B cell (primary cell): ENCODE data around the gene DHRS7B. TPM values are rescaled to one million over a fixed set of nuclear protein-coding genes. Genes with fewer than 3 reads are reported as not detected.
"Not testable (repeated sequence)": the region's sequence is repeated elsewhere in the genome, so short reads cannot be mapped to it uniquely, and the experiment has no call there.

Experiments
- ATAC-seq: fragments of 200-7000 bp; cut with Tn5 transposase; one replicate; pipeline ENCODE4 v1.10.0; 2021; ENCODE audit warnings: low read depth, mild to moderate bottlenecking, moderate number of reproducible peaks, moderate library complexity
- CTCF ChIA-PET: fragments of 350-600 bp; sonication (Branson Sonifier 250); formaldehyde crosslinking; loops from one replicate; lab custom pipeline; 2021; ENCODE audit warnings: antibody characterized with exemption, inconsistent platforms; lab: Charles Lee
- POLR2A ChIA-PET: fragments of 350-600 bp; sonication (Branson Sonifier 250); formaldehyde crosslinking; loops from one replicate; lab custom pipeline; 2021; ENCODE audit warnings: antibody characterized with exemption; lab: Charles Lee
- DNase-seq: peaks from one replicate; pipeline ENCODE4 v3.0.0; 2013
- H2AFZ ChIP-seq: 2 replicates; pipeline ENCODE4 v1.6.1; 2012; ENCODE audit warnings: mild to moderate bottlenecking, low read depth, low read length; ENCODE audit not compliant: insufficient read depth, poor library complexity, severe bottlenecking
- H3K27ac ChIP-seq, 2 donors: 1 replicate in 1 of 2; 2 replicates in 1 of 2; pipeline ENCODE4 v1.5.1; 2012 to 2013; ENCODE audit warnings: low read length in 2 of 2, mild to moderate bottlenecking in 2 of 2, moderate library complexity in 1 of 2
- H3K27me3 ChIP-seq, 4 experiments: fragments of 200-600 bp in 1 of 4; sonication (generic) in 1 of 4; replicated peaks in 1 of 4; 1 replicate in 2 of 4; 2 replicates in 2 of 4; pipeline versions ENCODE4 v1.6.1 to v1.7.0; 2013 to 2016; ENCODE audit warnings: low read length in 3 of 4, mild to moderate bottlenecking in 2 of 4, mixed read lengths in 1 of 4, moderate library complexity in 1 of 4; ENCODE audit not compliant: insufficient read depth in 4 of 4, control insufficient read depth in 3 of 4; ENCODE audit errors: control extremely low read depth in 1 of 4
- H3K36me3 ChIP-seq, 2 experiments: replicated peaks in 1 of 2; 1 replicate in 1 of 2; 2 replicates in 1 of 2; pipeline versions ENCODE4 v1.6.1 to v1.7.1; 2013; ENCODE audit warnings: low read length in 1 of 2; ENCODE audit not compliant: insufficient read depth in 2 of 2, control insufficient read depth in 1 of 2; ENCODE audit errors: control extremely low read depth in 1 of 2, extremely low read depth in 1 of 2
- H3K4me1 ChIP-seq, 2 donors: fragments of 200-600 bp in 1 of 2; sonication (generic) in 1 of 2; 1 replicate in 1 of 2; 2 replicates in 1 of 2; pipeline versions ENCODE4 v1.5.1 to v1.6.1; 2013 to 2017; ENCODE audit warnings: low read length in 2 of 2; ENCODE audit not compliant: control insufficient read depth in 2 of 2, insufficient read depth in 2 of 2
- H3K4me2 ChIP-seq: replicated peaks from 2 replicates; pipeline ENCODE3; 2012; ENCODE audit warnings: mild to moderate bottlenecking, low read depth, low read length; ENCODE audit not compliant: poor library complexity, severe bottlenecking
- H3K4me3 ChIP-seq, 5 experiments: fragments of 200-600 bp in 1 of 5; sonication (generic) in 1 of 5; 1 replicate in 3 of 5; 2 replicates in 2 of 5; pipeline versions ENCODE4 v1.5.1 to v1.7.0; 2011 to 2016; ENCODE audit warnings: low read length in 4 of 5, mild to moderate bottlenecking in 4 of 5, low read depth in 2 of 5, control low read depth in 1 of 5, moderate library complexity in 1 of 5; ENCODE audit not compliant: insufficient read depth in 1 of 5; ENCODE audit errors: control extremely low read depth in 1 of 5, extremely low read depth in 1 of 5
- H3K79me2 ChIP-seq: fragments of 200-600 bp; sonication (generic); one replicate; pipeline ENCODE4 v1.6.0; 2016; ENCODE audit warnings: low read length; ENCODE audit not compliant: control insufficient read depth, insufficient read depth
- H3K9ac ChIP-seq: fragments of 200-600 bp; sonication (generic); 2 replicates; pipeline ENCODE4 v1.6.1; 2017; ENCODE audit warnings: mild to moderate bottlenecking, low read length, moderate library complexity
- H3K9me3 ChIP-seq, 3 donors: one replicate each; pipeline versions ENCODE4 v1.6.1 to v1.7.1; 2013; ENCODE audit warnings: low read length in 2 of 3; ENCODE audit not compliant: control insufficient read depth in 2 of 3, insufficient read depth in 1 of 3; ENCODE audit errors: control extremely low read depth in 1 of 3
- H4K20me1 ChIP-seq: 2 replicates; pipeline ENCODE4 v1.6.0; 2012; ENCODE audit warnings: mild to moderate bottlenecking, low read length; ENCODE audit not compliant: insufficient read depth, control insufficient read depth, poor library complexity, severe bottlenecking
- H3K27ac Mint-ChIP-seq: one replicate; pipeline ENCODE4 v1.8.0; 2021; ENCODE audit warnings: mixed read lengths
- H3K27me3 Mint-ChIP-seq: one replicate; pipeline ENCODE4 v1.8.0; 2021; ENCODE audit warnings: mixed read lengths
- H3K4me1 Mint-ChIP-seq: one replicate; pipeline ENCODE4 v1.8.0; 2021; ENCODE audit warnings: mixed read lengths
- H3K4me3 Mint-ChIP-seq: one replicate; pipeline ENCODE4 v1.8.0; 2021; ENCODE audit warnings: mixed read lengths
- H3K9me3 Mint-ChIP-seq: one replicate; pipeline ENCODE4 v1.8.0; 2022; ENCODE audit warnings: mixed read lengths; ENCODE audit not compliant: insufficient read depth
- EZH2 ChIP-seq: IDR thresholded peaks from 2 replicates; pipeline ENCODE4 v1.6.1; 2012; ENCODE audit warnings: borderline replicate concordance, low read depth, mild to moderate bottlenecking, moderate library complexity, low read length; ENCODE audit not compliant: insufficient read depth, poor library complexity, severe bottlenecking
- WGBS: methylation state at CpG from one replicate; pipeline ENCODE4 v1.1.5; 2013; ENCODE audit warnings: missing lambda C conversion rate; ENCODE audit not compliant: insufficient coverage; 5-methylcytosine and 5-hydroxymethylcytosine counted together
- intact Hi-C: fragments of 100-400 bp; cut with micrococcal nuclease; formaldehyde crosslinking; loops from one replicate; pipeline ENCODE4 v1.10.0; 2022
- polyA plus RNA-seq: library from polyadenylated mRNA; depleted of rRNA; stranded (reverse); fragments of >200 nt; gene quantifications from 2 replicates; pipeline ENCODE4 v1.2.3, GENCODE V29; 2012
- total RNA-seq, 2 donors: library from RNA; stranded (reverse); fragments of 120-200 nt in 1 of 2; gene quantifications; 1 replicate in 1 of 2; 2 replicates in 1 of 2; pipeline versions ENCODE4 v1.2.3 to v1.2.4, GENCODE V29; 2013 to 2022
- TF ChIP-seq, protein P1 (sequence below): fragments of 200-600 bp; IDR thresholded peaks from one replicate; pipeline ENCODE4 v1.8.0; 2022; ENCODE audit warnings: antibody characterized with exemption, mild to moderate bottlenecking

The DHRS7B gene
- total and polyA plus RNA-seq, 2 donors (not counting 1 experiment from before 2014, with no cell fraction given): 8.2 to 13.4 TPM

GRCh38 chr17:21218831-21219380, 92.1 kb downstream of the DHRS7B start:
- ChIA-PET CTCF (no interaction called here), POLR2A (no interaction called here)
- Mint-ChIP-seq H3K27me3 (no peaks in the 10 kb centered on the region), H3K9me3 (no peaks in the 10 kb centered on the region), H3K4me3 (no peak overlapping the region), H3K27ac (no peak overlapping the region), H3K4me1 (peaks cover 16% of the 10 kb centered on the region)
- Histone ChIP-seq H3K9ac (no peak overlapping the region), H3K9me3 (peaks cover 0 to 8% (median 0%) of the 10 kb centered on the region in 3 donors), H3K4me2 (no peak overlapping the region), H3K36me3 (peaks cover 0 to 4% of the 10 kb centered on the region in 2 experiments), H3K4me1 (peaks cover 6 to 9% of the 10 kb centered on the region in 2 donors), H3K27me3 (no peaks in the 10 kb centered on the region), H3K27ac (no peak overlapping the region), H2AFZ (no peak overlapping the region), H3K4me3 (no peak overlapping the region), H4K20me1 (peaks cover 2% of the 10 kb centered on the region), H3K79me2 (peaks cover 38% of the 10 kb centered on the region)
- no peak for TF ChIP-seq EZH2
- TF ChIP-seq, protein P1, sequence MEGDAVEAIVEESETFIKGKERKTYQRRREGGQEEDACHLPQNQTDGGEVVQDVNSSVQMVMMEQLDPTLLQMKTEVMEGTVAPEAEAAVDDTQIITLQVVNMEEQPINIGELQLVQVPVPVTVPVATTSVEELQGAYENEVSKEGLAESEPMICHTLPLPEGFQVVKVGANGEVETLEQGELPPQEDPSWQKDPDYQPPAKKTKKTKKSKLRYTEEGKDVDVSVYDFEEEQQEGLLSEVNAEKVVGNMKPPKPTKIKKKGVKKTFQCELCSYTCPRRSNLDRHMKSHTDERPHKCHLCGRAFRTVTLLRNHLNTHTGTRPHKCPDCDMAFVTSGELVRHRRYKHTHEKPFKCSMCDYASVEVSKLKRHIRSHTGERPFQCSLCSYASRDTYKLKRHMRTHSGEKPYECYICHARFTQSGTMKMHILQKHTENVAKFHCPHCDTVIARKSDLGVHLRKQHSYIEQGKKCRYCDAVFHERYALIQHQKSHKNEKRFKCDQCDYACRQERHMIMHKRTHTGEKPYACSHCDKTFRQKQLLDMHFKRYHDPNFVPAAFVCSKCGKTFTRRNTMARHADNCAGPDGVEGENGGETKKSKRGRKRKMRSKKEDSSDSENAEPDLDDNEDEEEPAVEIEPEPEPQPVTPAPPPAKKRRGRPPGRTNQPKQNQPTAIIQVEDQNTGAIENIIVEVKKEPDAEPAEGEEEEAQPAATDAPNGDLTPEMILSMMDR: no peak
- no peak for ATAC-seq
- intact Hi-C loops: no loop called here
- no peak for DNase-seq
- 92% methylated on average over 2 of the region's 3 CpGs for WGBS

DNA sequence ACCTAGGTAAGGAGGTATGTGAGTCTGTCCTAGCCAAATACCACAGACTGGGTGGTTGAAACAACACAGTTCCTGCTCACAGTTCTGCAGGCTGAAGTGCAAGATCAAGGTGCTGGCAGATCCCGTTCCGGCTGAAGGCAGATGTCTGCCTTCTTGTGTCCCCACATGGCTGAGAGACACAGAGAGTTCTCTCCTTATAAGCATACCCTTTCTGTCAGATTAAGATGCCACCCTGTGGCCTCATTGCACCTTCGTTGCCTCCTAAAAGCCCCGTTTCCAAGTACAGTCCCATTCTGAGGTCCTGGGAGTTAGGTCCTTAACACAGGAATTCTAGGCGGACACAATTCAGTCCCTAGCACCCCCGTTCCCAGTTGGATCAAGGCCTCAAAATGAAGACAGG, 96.3 kb downstream of the DHRS7B start:
- Histone ChIP-seq H3K4me1 (no peaks in the 10 kb centered on the region), H3K9ac (no peak overlapping the region), H3K79me2 (peaks cover 8% of the 10 kb centered on the region), H3K9me3 (peaks cover 0 to 8% (median 0%) of the 10 kb centered on the region in 3 donors), H3K27ac (no peak overlapping the region), H3K36me3 (peaks cover 0 to 4% of the 10 kb centered on the region in 2 experiments), H3K4me2 (no peak overlapping the region), H3K4me3 (no peak overlapping the region), H2AFZ (no peak overlapping the region), H4K20me1 (no peaks in the 10 kb centered on the region), H3K27me3 (no peaks in the 10 kb centered on the region)
- POLR2A ChIA-PET: no interaction called here
- CTCF ChIA-PET: no interaction called here
- ATAC-seq: no peak
- no peak for DNase-seq
- H3K4me3 Mint-ChIP-seq: no peak overlapping the region
- 100% methylated on average over 5 of the region's 6 CpGs for WGBS
- H3K27ac Mint-ChIP-seq: no peak overlapping the region
- intact Hi-C loops: no loop called here
- no peaks in the 10 kb centered on the region for H3K27me3 Mint-ChIP-seq
- no peaks in the 10 kb centered on the region for H3K9me3 Mint-ChIP-seq
- no peaks in the 10 kb centered on the region for H3K4me1 Mint-ChIP-seq
- TF ChIP-seq EZH2: no peak
- TF ChIP-seq, protein P1: no peak

DNA sequence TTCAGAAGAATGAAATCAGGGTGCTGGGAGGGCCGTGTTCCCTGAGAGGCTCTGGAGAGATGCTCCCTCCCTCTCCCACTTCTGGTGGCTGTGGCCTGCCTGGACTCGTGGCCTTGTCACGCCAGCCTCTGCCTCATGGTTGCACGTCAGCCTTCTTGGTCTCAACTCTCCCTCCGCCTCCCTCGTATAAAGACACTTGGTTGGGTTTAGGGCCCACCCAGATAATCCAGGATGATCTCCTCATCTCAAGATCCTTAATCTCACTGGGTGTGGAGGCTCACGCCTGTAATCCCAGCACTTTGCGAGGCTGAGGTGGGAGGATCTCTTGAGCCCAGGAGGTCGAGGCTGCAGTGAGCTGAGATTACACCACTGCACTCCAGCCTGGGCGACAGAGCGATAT, 100.5 kb downstream of the DHRS7B start:
- WGBS: 86% methylated on average over 9 of the region's 11 CpGs
- H3K79me2 ChIP-seq, H4K20me1 ChIP-seq, DNase-seq, H2AFZ ChIP-seq, H3K4me1 Mint-ChIP-seq, intact Hi-C loops, H3K27me3 Mint-ChIP-seq, POLR2A ChIA-PET, H3K4me2 ChIP-seq, H3K27me3 ChIP-seq, ATAC-seq, H3K36me3 ChIP-seq, H3K9me3 Mint-ChIP-seq, CTCF ChIA-PET, H3K27ac ChIP-seq, H3K27ac Mint-ChIP-seq, H3K4me3 ChIP-seq, H3K9ac ChIP-seq, H3K4me1 ChIP-seq, H3K9me3 ChIP-seq, H3K4me3 Mint-ChIP-seq: not testable (repeated sequence)
